Nephron (organoid): Measurements from ENCODE around the gene TBC1D9.
A peak's percentile ranks its signal among the peaks of the same experiment; 100 is the strongest.

Experiments
- H3K27ac Mint-ChIP-seq, 3 experiments: 2 replicates each; pipeline ENCODE4 v1.8.0; 2020; ENCODE audit warnings: mixed read lengths in 3 of 3, mild to moderate bottlenecking in 2 of 3, moderate library complexity in 1 of 3
- H3K27me3 Mint-ChIP-seq: 2 replicates; pipeline ENCODE4 v1.8.0; 2021; ENCODE audit warnings: low read depth, mild to moderate bottlenecking, moderate library complexity, mixed read lengths
- H3K36me3 Mint-ChIP-seq: 2 replicates; pipeline ENCODE4 v1.8.0; 2020; ENCODE audit warnings: low read depth, mixed read lengths
- H3K4me1 Mint-ChIP-seq: 2 replicates; pipeline ENCODE4 v1.8.0; 2020; ENCODE audit warnings: mixed read lengths
- H3K4me3 Mint-ChIP-seq, 3 experiments: 2 replicates each; pipeline ENCODE4 v1.8.0; 2020; ENCODE audit warnings: mild to moderate bottlenecking in 3 of 3, mixed read lengths in 3 of 3, moderate library complexity in 2 of 3
- H3K9me3 Mint-ChIP-seq: 2 replicates; pipeline ENCODE4 v1.8.0; 2020; ENCODE audit warnings: mixed read lengths
- TF ChIP-seq, protein P1 (sequence below), 3 experiments: fragments of 200-600 bp; sonication (generic); IDR thresholded peaks; one replicate each; pipeline ENCODE4 v1.5.0; 2021; ENCODE audit warnings: antibody characterized with exemption in 3 of 3; ENCODE audit not compliant: unreplicated experiment in 3 of 3

TBC1D9 gene

DNA sequence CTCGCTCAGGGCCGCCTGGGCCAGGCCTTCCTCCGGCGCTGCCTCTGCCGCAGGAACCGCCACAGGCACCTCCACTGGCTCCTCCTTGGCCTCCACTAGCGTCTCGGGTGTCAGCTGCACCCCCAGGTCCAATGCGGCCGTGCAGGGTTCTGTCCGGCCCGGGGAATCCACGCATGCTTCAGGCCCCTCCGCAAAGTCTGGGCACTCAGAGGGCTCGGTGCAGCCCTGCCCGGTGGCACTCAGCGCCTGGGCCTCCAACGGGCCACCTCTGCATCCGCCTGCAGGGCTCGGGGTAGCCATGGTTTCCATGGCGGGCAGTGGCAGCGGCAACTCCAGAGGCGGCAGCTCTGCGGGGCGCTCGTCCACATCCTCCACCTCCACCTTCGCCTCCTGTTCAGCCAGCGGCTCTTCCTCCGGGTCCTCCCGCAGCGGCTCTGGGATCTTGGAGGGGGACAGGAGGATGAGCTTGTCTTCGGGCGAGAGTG, 112.6 kb downstream of the TBC1D9 start:
- H3K27ac Mint-ChIP-seq, result no peak overlapping the region
- H3K4me1 Mint-ChIP-seq, result no peaks in the 10 kb centered on the region
- peaks cover 3% of the 10 kb centered on the region for H3K27me3 Mint-ChIP-seq
- H3K4me3 Mint-ChIP-seq, result no peak overlapping the region
- no peaks in the 10 kb centered on the region for H3K9me3 Mint-ChIP-seq
- H3K36me3 Mint-ChIP-seq, result peaks cover 46% of the 10 kb centered on the region
- TF ChIP-seq, protein P1, sequence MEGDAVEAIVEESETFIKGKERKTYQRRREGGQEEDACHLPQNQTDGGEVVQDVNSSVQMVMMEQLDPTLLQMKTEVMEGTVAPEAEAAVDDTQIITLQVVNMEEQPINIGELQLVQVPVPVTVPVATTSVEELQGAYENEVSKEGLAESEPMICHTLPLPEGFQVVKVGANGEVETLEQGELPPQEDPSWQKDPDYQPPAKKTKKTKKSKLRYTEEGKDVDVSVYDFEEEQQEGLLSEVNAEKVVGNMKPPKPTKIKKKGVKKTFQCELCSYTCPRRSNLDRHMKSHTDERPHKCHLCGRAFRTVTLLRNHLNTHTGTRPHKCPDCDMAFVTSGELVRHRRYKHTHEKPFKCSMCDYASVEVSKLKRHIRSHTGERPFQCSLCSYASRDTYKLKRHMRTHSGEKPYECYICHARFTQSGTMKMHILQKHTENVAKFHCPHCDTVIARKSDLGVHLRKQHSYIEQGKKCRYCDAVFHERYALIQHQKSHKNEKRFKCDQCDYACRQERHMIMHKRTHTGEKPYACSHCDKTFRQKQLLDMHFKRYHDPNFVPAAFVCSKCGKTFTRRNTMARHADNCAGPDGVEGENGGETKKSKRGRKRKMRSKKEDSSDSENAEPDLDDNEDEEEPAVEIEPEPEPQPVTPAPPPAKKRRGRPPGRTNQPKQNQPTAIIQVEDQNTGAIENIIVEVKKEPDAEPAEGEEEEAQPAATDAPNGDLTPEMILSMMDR (IDR thresholded peaks at IDR 0.05; ENCODE audit: unreplicated experiment in 3 of 3), result no peak

DNA sequence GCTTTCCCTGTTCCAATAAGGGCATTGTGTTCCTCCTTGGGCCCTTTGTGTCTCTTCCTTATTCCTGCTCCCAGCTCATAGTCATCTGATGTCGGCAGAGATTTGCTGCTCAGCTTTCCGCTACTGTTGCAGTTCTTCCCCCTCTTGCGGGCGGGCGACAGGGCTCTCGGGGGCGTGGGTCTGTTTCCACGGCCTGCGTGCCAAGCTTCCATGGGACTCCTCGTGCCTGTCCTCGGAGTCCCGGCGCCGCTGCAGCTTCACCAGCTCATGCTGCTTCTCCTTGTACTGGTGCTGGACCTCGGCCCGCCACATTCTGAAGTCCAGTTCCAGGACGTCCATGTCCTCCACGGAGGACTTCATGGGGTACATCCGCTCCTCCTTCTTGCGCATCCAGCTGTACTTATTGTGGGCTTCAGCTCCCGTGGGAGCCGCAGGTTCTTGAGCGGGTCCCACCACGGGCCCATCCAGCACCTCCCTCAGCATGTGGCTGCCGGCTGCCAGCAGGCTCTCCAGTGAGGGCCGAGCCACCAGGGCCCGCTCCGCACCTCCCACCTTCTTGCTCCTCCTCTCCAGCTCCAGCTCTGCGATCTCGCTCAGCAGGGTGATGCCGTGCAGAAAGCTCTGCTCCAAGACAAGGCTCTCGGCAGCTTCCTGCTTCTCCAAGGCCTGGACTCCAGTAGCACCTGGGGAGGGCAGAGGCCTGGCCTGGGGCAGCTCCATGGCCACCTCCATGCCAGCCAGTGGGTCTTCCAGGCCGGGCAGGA, 113.3 kb downstream of the TBC1D9 start:
- H3K27ac Mint-ChIP-seq, result no peak overlapping the region
- H3K4me1 Mint-ChIP-seq, result no peaks in the 10 kb centered on the region
- H3K9me3 Mint-ChIP-seq, result no peaks in the 10 kb centered on the region
- H3K27me3 Mint-ChIP-seq, result peaks cover 3% of the 10 kb centered on the region
- TF ChIP-seq, protein P1 (IDR thresholded peaks at IDR 0.05; ENCODE audit: unreplicated experiment in 3 of 3), result no peak
- peaks cover 43% of the 10 kb centered on the region for H3K36me3 Mint-ChIP-seq
- H3K4me3 Mint-ChIP-seq, result no peak overlapping the region

DNA sequence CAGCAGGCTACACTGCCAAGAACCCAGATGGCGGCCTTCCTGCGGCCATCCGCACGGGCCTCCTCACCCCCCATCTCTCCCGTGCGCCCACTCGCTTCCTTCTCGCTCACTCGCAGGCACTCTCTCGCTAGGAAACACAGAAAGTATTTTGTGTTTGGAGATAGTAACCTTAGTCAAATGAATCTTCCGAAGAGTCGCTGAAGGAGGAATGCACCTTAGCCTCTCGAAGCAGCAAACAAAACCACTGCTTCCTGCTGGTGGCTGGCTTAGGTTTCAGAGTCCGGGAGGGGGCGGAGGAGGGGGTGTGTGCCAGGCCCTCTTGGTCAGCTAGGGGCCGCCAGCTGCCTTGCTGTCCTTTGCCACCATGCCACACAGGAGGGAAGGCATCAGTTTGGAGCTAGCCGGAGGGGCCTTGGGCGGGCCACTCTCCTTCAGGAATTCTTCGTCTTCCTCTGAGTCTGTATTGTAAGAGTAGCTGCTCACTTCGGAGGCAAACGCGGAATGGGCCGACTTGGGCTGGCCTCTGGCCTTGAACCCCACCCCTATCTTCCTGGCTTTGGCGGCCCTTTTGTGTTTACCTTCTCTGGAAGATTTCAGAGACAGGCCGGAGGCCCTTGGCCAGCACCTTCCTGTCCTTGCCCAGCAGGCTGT, 114.3 kb downstream of the TBC1D9 start:
- Mint-ChIP-seq H3K27ac (peak overlapping the region in 1 of 3 experiments; percentile 15), H3K4me1 (no peaks in the 10 kb centered on the region)

DNA sequence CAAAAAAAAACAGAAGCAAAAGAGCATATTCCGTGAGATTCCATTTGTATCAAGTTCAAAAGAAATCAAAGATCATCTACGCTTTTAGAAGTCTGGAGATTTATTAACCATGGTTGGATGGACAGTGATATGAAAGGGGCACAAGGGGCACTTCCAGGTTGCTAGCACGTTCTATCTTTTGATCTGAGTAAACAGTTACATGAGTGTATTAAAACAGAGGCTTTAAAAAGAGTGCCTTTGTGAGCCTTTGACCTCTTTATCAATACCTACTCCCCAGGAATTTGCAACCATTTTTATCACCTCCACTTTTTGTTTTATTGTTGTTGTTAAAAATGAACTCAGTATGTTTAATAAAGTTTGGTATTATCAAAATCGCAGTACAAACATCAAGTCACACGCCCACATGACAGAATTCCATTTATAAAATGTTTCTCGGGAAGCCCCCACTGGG, 115.1 kb downstream of the TBC1D9 start:
- TF ChIP-seq, protein P1 (IDR thresholded peaks at IDR 0.05; ENCODE audit: unreplicated experiment in 3 of 3), result no peak
- Mint-ChIP-seq H3K4me1 (no peaks in the 10 kb centered on the region), H3K27ac (peak overlapping the region in 1 of 3 experiments; percentile 15), H3K9me3 (no peaks in the 10 kb centered on the region), H3K36me3 (peaks cover 38% of the 10 kb centered on the region), H3K4me3 (no peak overlapping the region), H3K27me3 (peaks cover 3% of the 10 kb centered on the region)

More for the DNA sequence above, 114.3 kb downstream of the TBC1D9 start:
- H3K4me3 Mint-ChIP-seq, result no peak overlapping the region
- H3K36me3 Mint-ChIP-seq, result peaks cover 45% of the 10 kb centered on the region
- no peaks in the 10 kb centered on the region for H3K9me3 Mint-ChIP-seq
- peaks cover 3% of the 10 kb centered on the region for H3K27me3 Mint-ChIP-seq
- TF ChIP-seq, protein P1 (IDR thresholded peaks at IDR 0.05; ENCODE audit: unreplicated experiment in 3 of 3), result no peak

DNA sequence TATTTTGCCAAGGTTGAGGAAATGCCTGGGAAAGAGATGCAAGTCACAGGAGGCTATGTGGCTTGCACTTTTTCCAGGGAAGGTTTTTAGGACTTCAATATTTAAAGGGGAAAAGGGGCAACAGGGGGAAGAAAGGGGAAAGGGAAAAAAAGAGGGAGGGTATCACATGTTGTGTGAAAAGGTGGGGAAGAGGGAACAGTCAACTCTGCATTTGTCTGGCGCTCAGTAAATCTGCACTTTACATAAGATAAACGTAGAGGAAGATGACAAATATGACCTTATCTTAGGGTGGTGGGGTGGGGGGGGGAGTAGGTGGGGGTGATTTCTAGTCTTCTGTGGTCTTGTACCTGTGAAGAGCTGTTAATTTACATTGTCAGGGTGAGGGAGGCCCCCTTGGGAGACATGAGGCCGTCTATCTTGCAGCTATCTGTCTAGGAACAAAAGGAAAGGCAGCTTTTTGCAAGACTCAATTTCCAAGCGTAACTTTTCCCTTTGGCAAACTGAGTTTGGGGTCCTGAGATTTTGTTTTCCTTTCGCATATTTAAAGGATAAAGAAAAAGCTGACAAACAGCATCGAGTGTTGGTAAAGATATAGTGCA, 115.9 kb downstream of the TBC1D9 start:
- H3K4me1 Mint-ChIP-seq, result no peaks in the 10 kb centered on the region
- H3K4me3 Mint-ChIP-seq, result no peak overlapping the region
- H3K27me3 Mint-ChIP-seq, result peaks cover 3% of the 10 kb centered on the region
- H3K9me3 Mint-ChIP-seq, result no peaks in the 10 kb centered on the region
- peaks cover 34% of the 10 kb centered on the region for H3K36me3 Mint-ChIP-seq
- H3K27ac Mint-ChIP-seq, result no peak overlapping the region
- TF ChIP-seq, protein P1 (IDR thresholded peaks at IDR 0.05; ENCODE audit: unreplicated experiment in 3 of 3), result no peak
